ENCODE data around the gene ATAD3A.
A peak's percentile ranks its signal among the peaks of the same experiment; 100 is the strongest.

ATAD3A gene

GRCh38 chr1:1540090-1540817 lies 28.3 kb downstream of the ATAD3A start, which contains the start of gene TMEM240:
Gene TMEM240 (minus strand): TSS chr1:1540624. CDS start chr1:1540346, 278 bp downstream.
- DNase-seq (ENCODE audit: low spot score) = no peak

- no peak for DNase-seq (ENCODE audit: low spot score)
These were observed 29.1 kb downstream of the ATAD3A start for GRCh38 chr1:1540818-1541628.

- no peak for DNase-seq (ENCODE audit: low spot score)
These were observed 30.2 kb downstream of the ATAD3A start for GRCh38 chr1:1541956-1542765.

- no peak for DNase-seq (ENCODE audit: low spot score)
These were observed 31.1 kb downstream of the ATAD3A start for GRCh38 chr1:1542766-1543705.

GRCh38 chr1:1543706-1544099 lies 31.7 kb downstream of the ATAD3A start:
- no peak for DNase-seq (ENCODE audit: low spot score)

- no peak for DNase-seq (ENCODE audit: low spot score)
These were observed 32.6 kb downstream of the ATAD3A start for GRCh38 chr1:1544544-1544943.

- no peak for DNase-seq (ENCODE audit: low spot score)
These were observed 34.2 kb downstream of the ATAD3A start for GRCh38 chr1:1545946-1546737.

GRCh38 chr1:1547011-1547410 lies 35.0 kb downstream of the ATAD3A start:
- no peak for DNase-seq (ENCODE audit: low spot score)

GRCh38 chr1:1547476-1547875 lies 35.5 kb downstream of the ATAD3A start:
- DNase-seq (ENCODE audit: low spot score) = no peak

GRCh38 chr1:1548591-1548990 lies 36.6 kb downstream of the ATAD3A start:
- DNase-seq (ENCODE audit: low spot score) = no peak

- DNase-seq (ENCODE audit: low spot score) = no peak
These were observed 38.1 kb downstream of the ATAD3A start for GRCh38 chr1:1550087-1550486.

GRCh38 chr1:1550591-1551432 lies 38.9 kb downstream of the ATAD3A start:
- DNase-seq (ENCODE audit: low spot score) = peak; percentile 55

GRCh38 chr1:1551524-1552262 lies 39.7 kb downstream of the ATAD3A start:
- DNase-seq (ENCODE audit: low spot score) = no peak

GRCh38 chr1:1552263-1552639 lies 40.3 kb downstream of the ATAD3A start:
- no peak for DNase-seq (ENCODE audit: low spot score)

GRCh38 chr1:1553821-1554494 lies 42.0 kb downstream of the ATAD3A start:
- DNase-seq (ENCODE audit: low spot score) = no peak

- DNase-seq (ENCODE audit: low spot score) = no peak
These were observed 42.6 kb downstream of the ATAD3A start for GRCh38 chr1:1554550-1554925.

GRCh38 chr1:1554926-1555915 lies 43.3 kb downstream of the ATAD3A start:
- no peak for DNase-seq (ENCODE audit: low spot score)
